NB4 (cell line): ENCODE results near the gene ZNF143.

Experiments
- DNase-seq: peaks from one replicate; pipeline ENCODE4 v3.0.0; 2010; ENCODE audit warnings: low read depth
- H3K4me3 ChIP-seq: one replicate; pipeline ENCODE4 v1.5.1; 2011; ENCODE audit warnings: mild to moderate bottlenecking, low read depth, low read length, moderate library complexity
- MYC ChIP-seq: IDR thresholded peaks from 2 replicates; pipeline ENCODE4 v1.6.1; 2011; ENCODE audit warnings: low read depth, low read length
- POLR2A ChIP-seq: IDR thresholded peaks from 2 replicates; pipeline ENCODE4 v1.6.1; 2011; ENCODE audit warnings: mild to moderate bottlenecking; ENCODE audit not compliant: insufficient read length; ENCODE audit errors: extremely low read depth
- TF ChIP-seq, protein P1 (sequence below): IDR thresholded peaks from one replicate; pipeline ENCODE4 v1.5.1; 2012; ENCODE audit warnings: low read depth, low read length
- TF ChIP-seq, protein P2 (sequence below): IDR thresholded peaks from 2 replicates; pipeline ENCODE4 v1.6.1; 2011; ENCODE audit warnings: low read depth, low read length

ZNF143 gene

GRCh38 chr11:9574622-9575259 is 113.9 kb downstream of the ZNF143 start:
- H3K4me3 ChIP-seq, result peak overlapping the region; percentile 99
- TF ChIP-seq, protein P1, sequence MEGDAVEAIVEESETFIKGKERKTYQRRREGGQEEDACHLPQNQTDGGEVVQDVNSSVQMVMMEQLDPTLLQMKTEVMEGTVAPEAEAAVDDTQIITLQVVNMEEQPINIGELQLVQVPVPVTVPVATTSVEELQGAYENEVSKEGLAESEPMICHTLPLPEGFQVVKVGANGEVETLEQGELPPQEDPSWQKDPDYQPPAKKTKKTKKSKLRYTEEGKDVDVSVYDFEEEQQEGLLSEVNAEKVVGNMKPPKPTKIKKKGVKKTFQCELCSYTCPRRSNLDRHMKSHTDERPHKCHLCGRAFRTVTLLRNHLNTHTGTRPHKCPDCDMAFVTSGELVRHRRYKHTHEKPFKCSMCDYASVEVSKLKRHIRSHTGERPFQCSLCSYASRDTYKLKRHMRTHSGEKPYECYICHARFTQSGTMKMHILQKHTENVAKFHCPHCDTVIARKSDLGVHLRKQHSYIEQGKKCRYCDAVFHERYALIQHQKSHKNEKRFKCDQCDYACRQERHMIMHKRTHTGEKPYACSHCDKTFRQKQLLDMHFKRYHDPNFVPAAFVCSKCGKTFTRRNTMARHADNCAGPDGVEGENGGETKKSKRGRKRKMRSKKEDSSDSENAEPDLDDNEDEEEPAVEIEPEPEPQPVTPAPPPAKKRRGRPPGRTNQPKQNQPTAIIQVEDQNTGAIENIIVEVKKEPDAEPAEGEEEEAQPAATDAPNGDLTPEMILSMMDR, result no peak
- TF ChIP-seq MYC (no peak), POLR2A (no peak)
- TF ChIP-seq, protein P2, sequence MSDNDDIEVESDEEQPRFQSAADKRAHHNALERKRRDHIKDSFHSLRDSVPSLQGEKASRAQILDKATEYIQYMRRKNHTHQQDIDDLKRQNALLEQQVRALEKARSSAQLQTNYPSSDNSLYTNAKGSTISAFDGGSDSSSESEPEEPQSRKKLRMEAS, result no peak
- DNase-seq, result peak; percentile 64

DNA sequence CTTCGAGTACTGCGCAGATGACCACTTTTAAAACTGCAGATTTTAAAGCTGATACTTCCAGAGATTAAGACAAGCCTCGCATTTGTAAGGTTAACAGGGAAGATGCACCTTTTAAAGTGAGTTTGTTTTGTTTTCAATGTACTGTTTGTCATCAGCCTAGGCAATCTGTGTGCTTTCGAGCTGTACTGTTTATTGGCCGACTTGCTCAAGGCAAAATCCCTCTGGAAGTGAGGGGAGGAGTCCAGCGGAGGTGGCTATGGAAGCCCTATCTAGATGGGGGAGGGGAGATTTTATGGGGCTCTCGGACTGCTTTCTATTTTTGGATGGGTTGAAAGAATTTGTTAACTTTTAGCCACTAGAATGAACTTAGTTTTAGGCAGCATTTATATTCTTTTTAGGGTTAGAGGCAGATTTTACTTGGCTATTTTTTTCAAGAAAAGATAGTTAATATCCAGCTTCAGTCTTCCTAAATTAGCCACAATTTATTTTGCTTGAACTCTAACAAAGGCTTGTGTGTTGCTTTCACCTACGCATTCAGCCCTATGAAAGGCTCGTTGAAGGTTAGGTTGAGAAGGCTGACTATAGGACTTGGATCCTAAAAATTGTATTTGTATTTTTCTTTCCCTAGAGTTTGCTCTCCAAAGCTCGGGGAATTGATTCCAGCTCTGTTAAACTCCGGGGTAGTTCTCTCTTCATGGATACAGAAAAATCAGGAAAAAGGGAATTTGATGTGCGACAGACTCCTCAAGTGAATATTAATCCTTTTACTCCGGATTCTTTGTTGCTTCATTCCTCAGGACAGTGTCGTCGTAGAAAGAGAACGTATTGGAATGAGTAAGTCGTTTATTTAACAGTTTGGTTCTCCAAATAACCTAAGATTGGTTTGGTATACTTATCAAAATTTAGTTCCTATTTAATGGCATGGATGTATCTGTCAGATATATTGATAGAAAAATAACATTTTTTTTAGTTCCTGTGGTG is 114.7 kb downstream of the ZNF143 start:
- TF ChIP-seq, protein P2, result no peak
- TF ChIP-seq, protein P1, result no peak
- TF ChIP-seq POLR2A (no peak), MYC (no peak)
- DNase-seq, result peak; percentile 66
- H3K4me3 ChIP-seq, result peak overlapping the region; percentile 99

DNA sequence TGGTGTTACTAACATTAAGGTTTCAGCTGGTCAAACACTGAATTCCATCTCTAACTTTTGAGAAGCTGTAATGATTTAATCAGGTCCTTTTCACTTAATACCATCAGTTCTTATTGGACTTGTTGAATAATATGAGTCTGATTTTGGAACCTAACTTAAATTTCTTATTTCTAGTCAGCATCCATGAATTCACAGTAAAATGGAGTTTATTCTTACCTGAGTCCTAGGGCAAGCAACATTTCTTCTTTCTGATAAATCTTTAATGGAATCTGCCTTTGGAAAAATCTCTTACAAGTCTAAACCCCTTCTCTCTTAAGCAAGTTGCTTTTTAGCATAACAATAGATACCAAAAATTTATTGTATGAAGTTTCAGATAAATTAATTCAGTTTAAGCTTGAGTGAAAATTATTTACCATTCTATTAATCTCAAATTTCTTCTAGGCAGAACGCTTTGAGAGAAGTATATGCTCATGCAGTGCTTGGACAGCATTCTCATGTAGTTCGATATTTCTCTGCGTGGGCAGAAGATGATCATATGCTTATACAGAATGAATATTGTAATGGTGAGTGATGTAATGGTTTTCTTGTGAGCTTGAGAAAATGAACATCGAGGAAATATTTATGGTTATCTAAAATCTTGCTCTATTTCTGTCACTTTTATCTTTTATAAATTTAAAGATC is 116.0 kb downstream of the ZNF143 start:
- peak overlapping the region; percentile 99 for H3K4me3 ChIP-seq
- TF ChIP-seq, protein P1, result no peak
- TF ChIP-seq, protein P2, result no peak
- no peak for TF ChIP-seq POLR2A
- TF ChIP-seq MYC, result no peak
- no peak for DNase-seq

DNA sequence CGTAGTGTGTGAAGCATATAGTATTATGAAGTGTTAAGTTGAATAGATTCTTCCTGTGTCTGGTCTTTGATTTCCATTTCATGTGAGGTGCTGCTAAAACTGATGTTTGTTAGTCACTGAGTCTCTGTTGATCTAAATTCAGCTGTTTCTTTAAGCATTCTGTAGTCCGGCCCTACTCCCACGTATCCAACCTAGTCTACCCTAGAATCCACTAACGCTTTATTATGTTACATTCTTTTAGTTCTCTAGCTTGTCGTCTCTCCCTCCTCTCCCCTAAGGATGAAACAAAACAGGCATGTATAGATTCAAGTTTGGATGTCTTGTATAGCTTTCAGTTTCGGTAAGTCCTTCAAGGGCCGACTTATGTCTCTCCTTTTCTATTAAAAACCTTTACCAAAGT is 116.7 kb downstream of the ZNF143 start:
- no peak for DNase-seq
- H3K4me3 ChIP-seq, result peak overlapping the region; percentile 99
- TF ChIP-seq, protein P1, result no peak
- TF ChIP-seq MYC, result no peak
- TF ChIP-seq, protein P2, result no peak
- no peak for TF ChIP-seq POLR2A
